Stimulated activated CD4-positive, alpha-beta T cell treated with anti-CD3 and anti-CD28 coated beads, Interleukin-1b, Interleukin-23, amount 100 ng/mL, for 24 hours (primary cell): ENCODE results near the gene TMEM35B.
"Not testable (repeated sequence)": the region's sequence is repeated elsewhere in the genome, so short reads cannot be mapped to it uniquely, and the experiment has no call there.

Experiments used
- DNase-seq, 4 experiments: peaks; one replicate each; pipeline ENCODE4 v3.0.0-alpha.2; 2020; ENCODE audit warnings: low read depth in 4 of 4, low spot score in 1 of 4

The TMEM35B gene

DNA sequence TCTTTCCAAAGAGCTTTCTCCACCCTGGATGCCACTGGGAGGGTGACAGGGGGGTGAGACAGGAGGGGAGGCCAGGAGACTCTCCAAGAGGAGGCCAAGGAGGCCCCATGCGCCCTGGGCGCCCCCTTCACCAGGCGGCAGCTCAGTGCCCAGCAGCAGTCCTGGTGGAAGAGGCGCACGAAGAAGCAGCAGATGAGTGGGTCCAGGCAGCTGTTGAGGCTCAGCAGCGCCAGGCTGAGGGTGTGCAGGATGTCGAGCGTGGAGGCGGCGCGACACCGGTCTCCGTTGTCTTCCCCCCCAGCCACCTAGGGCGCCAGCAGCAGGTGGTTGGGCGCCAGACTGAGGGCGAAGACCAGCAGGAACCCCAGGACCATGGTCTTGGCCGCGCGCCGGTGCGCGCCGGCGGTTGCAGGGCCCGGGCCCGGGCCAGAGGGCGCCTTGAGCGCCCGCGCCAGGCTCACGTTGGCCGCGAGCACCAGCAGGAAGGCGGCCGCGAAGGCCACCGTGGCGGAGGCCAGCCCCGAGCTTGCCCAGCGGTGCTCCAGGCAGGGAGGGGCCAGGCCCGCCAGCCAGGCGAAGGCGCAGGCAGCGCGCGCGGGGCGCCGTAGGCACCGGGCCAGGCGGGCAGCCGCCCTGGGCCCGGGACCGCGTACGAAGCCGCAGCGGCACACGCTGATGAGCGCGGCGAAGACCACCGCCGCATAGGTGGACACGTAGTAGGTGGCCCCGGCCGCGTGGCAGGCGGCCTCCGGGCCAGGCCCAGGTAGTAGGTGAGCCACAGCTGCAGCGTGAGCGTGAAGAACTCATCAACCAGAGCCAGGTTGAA is 8.6 kb downstream of the TMEM35B start:
- DNase-seq: no peak

DNA sequence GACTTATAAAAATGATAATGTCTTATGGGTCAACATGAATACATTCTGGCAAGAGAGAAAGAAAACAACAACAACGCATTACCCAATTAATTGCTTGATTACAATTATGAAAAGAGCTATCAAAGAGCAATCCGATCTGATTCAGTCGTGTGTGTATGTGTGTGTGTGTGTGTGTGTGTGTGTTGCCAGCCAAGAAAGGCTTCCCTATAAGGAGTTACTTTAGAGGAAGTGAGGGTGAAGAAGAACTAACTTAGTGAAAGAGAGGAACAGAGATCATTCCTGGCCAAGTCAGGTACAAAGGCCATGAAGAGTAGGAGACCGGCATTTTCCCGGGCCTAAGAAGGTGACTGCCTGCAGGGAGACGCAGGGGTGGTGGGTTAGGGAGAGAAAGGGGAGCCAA is 9.4 kb downstream of the TMEM35B start:
- no peak for DNase-seq

- no peak for DNase-seq
Observed at GRCh38 chr1:34975338-34975737, 9.8 kb downstream of the TMEM35B start.

GRCh38 chr1:34974626-34975025 is 10.5 kb downstream of the TMEM35B start:
- no peak for DNase-seq

DNA sequence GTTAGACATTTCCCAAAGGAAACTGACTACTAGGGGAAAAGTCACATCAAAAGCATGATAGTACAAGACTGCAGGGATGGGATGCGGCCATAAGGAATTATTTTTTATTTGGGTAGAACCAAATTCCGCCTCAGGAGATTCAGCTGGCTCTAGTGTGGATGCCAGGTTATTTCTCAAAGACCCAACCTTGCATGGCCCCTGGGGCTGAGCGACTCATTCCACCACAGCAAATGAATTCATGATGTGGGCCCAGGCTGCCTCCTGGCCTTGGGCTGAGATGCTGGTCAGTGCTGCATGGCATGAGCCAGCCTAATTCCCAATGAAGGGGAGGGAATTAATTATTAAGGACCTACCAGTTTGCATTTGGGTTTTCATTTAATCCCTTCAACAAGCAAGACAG is 11.8 kb downstream of the TMEM35B start:
- no peak for DNase-seq

DNA sequence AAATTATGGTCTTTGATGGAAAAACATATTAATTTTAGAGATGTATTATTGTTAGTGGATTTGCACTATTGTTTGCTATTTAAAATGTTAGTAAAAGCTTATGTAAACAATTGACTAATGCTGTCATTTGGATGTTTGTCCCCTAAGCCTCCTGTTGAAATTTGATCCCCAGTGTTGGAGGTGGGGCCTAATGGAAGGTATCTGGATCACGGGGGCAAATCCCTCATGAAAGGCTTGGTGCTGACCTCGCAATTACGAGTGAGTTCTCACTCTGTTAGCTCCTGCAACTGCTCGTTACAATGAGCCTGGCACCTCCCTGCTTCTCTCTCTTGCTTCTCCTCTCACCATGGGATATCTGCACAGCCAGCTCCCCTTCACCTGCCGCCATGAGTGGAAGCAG is 14.3 kb downstream of the TMEM35B start:
- DNase-seq: no peak

DNA sequence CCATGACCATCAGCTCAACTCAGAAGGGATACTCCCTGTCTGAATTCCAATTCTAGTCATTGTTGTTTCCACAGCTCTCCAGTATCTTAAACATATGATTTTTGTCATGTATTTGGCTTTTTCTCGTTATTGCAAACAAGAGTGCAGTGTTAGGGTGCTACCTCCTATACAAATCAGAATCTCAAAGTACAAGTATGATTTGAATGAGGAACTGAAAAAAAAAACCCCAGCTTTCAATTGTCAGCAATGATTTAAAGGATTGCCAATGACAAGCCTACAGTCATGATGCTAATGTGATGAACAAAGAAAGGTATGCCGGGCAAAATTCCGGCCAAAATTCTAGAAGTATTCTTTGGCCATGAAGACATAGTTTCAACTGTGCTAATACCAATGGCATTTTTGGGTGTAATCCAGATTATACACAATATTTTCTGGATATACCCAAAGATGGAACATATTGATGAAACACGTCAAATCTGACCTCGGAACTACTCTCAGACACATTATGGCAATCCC is 14.9 kb downstream of the TMEM35B start:
- DNase-seq: no peak

DNA sequence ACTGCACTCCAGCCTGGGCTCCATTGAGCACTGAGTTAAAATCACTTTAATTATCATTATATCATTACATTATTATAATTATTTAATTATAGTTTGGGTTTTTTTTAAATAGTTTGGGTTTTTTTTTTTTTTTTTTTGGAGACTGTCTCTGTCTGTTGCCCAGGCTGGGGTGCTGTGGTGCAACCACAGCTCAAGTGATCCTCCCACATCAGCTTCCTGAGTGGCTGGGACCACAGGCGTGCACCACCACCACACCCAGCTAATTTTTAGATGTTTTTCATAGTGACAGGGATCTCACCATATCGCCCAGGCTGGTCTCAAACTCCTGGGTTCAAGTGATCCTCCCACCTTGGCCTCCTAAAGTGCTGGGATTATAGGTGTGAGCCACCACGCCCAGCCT is 16.9 kb downstream of the TMEM35B start:
- DNase-seq: not testable (repeated sequence)

DNA sequence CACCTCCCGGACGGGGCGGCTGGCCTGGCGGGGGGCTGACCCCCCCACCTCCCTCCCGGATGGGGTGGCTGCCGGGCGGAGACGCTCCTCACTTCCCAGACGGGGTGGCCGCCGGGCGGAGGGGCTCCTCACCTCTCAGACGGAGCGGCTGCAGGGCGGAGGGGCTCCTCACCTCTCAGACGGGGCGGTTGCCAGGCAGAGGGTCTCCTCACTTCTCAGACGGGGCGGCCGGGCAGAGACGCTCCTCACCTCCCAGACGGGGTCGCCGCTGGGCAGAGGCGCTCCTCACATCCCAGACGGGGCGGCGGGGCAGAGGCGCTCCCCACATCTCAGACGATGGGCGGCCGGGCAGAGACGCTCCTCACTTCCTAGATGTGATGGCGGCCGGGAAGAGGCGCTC is 17.5 kb downstream of the TMEM35B start:
- not testable (repeated sequence) for DNase-seq

GRCh38 chr1:34965597-34965996 is 19.6 kb downstream of the TMEM35B start:
- no peak for DNase-seq

DNA sequence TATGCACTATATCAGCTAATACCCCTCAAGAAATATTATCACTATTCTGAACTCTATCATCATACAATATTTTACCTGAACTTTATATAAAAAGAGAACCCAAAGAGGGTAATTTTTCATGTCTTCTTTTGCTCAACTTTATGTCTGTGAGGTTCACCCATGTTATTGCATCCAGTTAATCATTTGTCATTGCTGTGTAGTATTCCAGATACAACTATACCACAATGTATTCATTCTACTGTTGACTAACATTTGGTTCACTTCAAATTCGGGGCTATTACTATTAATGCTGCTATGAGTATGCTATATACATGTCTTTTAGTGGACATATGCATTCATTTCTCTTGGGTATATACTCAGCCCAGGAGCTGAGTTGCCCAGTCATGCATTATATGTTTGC is 34.7 kb downstream of the TMEM35B start:
- DNase-seq: no peak

DNA sequence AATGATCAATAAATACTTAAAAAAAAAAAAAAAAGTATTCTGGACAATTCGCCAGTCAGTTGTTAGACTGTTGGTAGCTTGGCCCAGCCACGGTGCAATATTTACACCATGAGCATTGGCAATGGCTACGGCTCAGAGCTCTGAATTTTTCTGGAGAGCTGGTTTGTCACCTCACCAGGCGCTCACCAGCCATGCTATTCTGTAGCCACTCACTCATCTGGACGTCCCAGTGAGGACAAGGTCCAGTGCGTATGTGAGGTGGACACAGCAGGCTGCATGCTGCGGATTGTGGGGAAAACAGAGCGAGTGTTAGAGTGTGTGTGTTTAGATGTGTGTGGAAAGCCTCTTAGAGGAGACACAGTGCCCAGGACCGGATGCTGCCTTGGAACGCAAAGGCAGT is 36.4 kb downstream of the TMEM35B start:
- DNase-seq: not testable (repeated sequence)

DNA sequence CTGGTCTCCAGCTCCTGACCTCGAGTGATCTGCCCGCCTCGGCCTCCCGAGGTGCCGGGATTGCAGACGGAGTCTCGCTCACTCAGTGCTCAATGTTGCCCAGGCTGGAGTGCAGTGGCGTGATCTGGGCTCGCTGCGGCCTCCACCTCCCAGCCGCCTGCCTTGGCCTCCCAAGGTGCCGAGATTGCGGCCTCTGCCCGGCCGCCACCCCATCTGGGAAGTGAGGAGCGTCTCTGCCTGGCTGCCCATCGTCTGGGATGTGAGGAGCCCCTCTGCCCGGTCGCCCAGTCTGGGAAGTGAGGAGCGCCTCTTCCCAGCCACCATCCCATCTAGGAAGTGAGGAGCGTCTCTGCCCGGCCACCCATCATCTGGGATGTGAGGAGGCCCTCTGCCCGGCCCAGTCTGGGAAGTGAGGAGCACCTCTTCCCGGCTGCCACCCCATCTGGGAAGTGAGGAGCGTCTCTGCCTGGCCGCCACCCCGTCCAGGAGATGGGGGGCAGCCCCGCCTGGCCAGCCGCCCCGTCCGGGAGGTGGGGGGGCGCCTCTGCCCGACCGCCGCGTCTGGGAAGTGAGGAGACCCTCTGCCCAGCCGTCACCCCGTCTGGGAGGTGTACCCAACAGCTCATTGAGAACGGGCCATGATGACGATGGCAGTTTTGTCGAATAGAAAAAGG is 37.4 kb downstream of the TMEM35B start:
- DNase-seq: not testable (repeated sequence)

DNA sequence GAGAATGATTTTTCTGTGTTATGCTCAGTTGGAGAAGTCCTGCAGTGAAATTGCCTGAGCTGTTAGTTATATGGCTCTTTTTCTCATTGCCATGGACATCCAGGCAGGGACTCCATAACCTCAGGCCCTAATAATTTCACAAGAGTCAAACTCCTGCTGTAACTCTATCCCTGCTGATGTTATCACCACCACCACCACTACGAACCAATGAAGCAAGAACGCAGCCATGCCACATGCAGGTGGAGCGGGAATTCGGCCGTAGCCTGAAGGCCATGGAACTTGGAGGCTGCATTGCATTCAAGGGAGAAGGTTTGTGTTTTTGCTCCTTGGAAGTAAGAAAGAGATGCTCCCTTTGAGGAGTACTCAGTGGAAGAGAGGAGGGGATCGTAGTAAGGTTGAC is 38.9 kb downstream of the TMEM35B start:
- no peak for DNase-seq

- DNase-seq: not testable (repeated sequence)
Observed at GRCh38 chr1:34941798-34942197, 43.3 kb downstream of the TMEM35B start.
